Activated CD4-positive, alpha-beta memory T cell treated with anti-CD3 and anti-CD28 coated beads, Interleukin-2, amount 10 ng/mL, durations not matched to agents 7 days and 5 days (primary cell): ENCODE data around the gene MLIP. TPM values are rescaled to one million over a fixed set of nuclear protein-coding genes. Genes with fewer than 3 reads are reported as not detected.

Source experiments
- CTCF ChIA-PET: fragments of 350-600 bp; sonication (Branson Sonifier 250); formaldehyde crosslinking; loops from one replicate; lab custom pipeline; 2021; ENCODE audit warnings: antibody characterized with exemption, inconsistent platforms; lab: Charles Lee
- POLR2A ChIA-PET: fragments of 350-600 bp; sonication (Branson Sonifier 250); formaldehyde crosslinking; loops from one replicate; lab custom pipeline; 2021; ENCODE audit warnings: antibody characterized with exemption; lab: Charles Lee
- DNase-seq: peaks from one replicate; pipeline ENCODE4 v3.0.0-alpha.2; 2020
- H3K27ac Mint-ChIP-seq: one replicate; pipeline ENCODE4 v1.8.0; 2021; ENCODE audit warnings: mild to moderate bottlenecking, mixed read lengths
- H3K27me3 Mint-ChIP-seq: one replicate; pipeline ENCODE4 v1.8.0; 2021; ENCODE audit warnings: mixed read lengths
- H3K36me3 Mint-ChIP-seq: one replicate; pipeline ENCODE4 v1.8.0; 2021; ENCODE audit warnings: low read depth, mixed read lengths
- H3K4me1 Mint-ChIP-seq: one replicate; pipeline ENCODE4 v1.8.0; 2021; ENCODE audit warnings: mixed read lengths
- H3K4me3 Mint-ChIP-seq: one replicate; pipeline ENCODE4 v1.8.0; 2021; ENCODE audit warnings: mild to moderate bottlenecking, mixed read lengths
- H3K9me3 Mint-ChIP-seq: one replicate; pipeline ENCODE4 v1.8.0; 2021; ENCODE audit warnings: mixed read lengths
- total RNA-seq, 2 experiments: library from RNA; stranded (reverse); gene quantifications; one replicate each; pipeline ENCODE4 v1.2.3, GENCODE V29; 2021

Gene MLIP
- total RNA-seq, 2 experiments from 2014 or later, result not detected

- Mint-ChIP-seq H3K27ac (no peak overlapping the region), H3K9me3 (no peaks in the 10 kb centered on the region)
These were observed 148.8 kb downstream of the MLIP start for GRCh38 chr6:54260025-54260424.

DNA sequence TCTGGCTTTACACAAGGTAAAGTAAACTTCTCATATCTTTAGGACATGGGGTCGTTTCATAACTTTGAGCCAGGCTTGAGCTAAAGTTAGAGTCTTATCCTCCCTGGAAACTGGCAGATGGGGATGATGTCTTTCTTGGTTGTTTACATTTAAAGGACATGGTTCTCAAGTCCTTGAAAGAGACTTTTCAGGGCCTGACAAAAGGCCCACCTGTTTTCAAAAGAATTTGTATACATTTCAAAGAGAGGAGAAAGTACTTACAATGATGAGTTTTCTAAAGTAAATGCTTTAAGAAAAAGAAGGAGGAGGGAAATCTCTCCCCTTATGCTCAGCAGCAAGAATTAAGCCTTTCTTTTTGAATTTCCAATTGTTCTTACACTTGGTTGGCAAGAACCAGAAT is 151.3 kb downstream of the MLIP start:
- Mint-ChIP-seq H3K36me3 (no peaks in the 10 kb centered on the region), H3K9me3 (no peaks in the 10 kb centered on the region), H3K4me3 (no peak overlapping the region), H3K27me3 (no peaks in the 10 kb centered on the region), H3K27ac (no peak overlapping the region), H3K4me1 (no peaks in the 10 kb centered on the region)
- no peak for DNase-seq
- POLR2A ChIA-PET, result no interaction called here
- CTCF ChIA-PET, result no interaction called here

More at GRCh38 chr6:54260025-54260424, 148.8 kb downstream of the MLIP start:
- DNase-seq, result no peak
- Mint-ChIP-seq H3K27me3 (no peaks in the 10 kb centered on the region), H3K36me3 (no peaks in the 10 kb centered on the region), H3K4me1 (no peaks in the 10 kb centered on the region), H3K4me3 (no peak overlapping the region)
- CTCF ChIA-PET, result no interaction called here
- POLR2A ChIA-PET, result no interaction called here

DNA sequence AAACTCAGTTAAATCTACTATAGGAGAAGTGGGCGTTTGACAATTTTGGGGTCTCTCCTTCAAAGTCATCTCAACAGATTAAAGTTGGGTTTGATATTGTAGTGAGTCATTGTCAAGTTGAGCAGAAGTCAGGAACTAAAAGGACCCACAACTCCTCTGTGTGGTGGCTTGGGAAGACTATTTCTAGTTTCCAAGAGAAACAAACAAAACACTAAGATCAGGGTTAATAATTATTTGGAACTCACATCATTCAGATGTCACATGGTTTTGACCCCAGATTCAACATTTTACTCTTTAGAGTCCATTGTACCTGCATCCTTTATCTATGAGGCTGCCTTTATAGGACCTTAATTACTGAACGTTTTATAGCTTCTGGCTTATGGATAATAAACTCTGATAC is 151.7 kb downstream of the MLIP start:
- Mint-ChIP-seq H3K4me1 (no peaks in the 10 kb centered on the region), H3K4me3 (no peak overlapping the region), H3K9me3 (no peaks in the 10 kb centered on the region), H3K27me3 (no peaks in the 10 kb centered on the region), H3K27ac (no peak overlapping the region), H3K36me3 (no peaks in the 10 kb centered on the region)
- ChIA-PET CTCF (no interaction called here), POLR2A (no interaction called here)
- no peak for DNase-seq

GRCh38 chr6:54264581-54265272 is 153.5 kb downstream of the MLIP start:
- H3K9me3 Mint-ChIP-seq, result no peaks in the 10 kb centered on the region
- no peak overlapping the region for H3K4me3 Mint-ChIP-seq
- POLR2A ChIA-PET, result no interaction called here
- H3K4me1 Mint-ChIP-seq, result no peaks in the 10 kb centered on the region
- no peak overlapping the region for H3K27ac Mint-ChIP-seq
- H3K27me3 Mint-ChIP-seq, result no peaks in the 10 kb centered on the region
- DNase-seq, result no peak
- H3K36me3 Mint-ChIP-seq, result no peaks in the 10 kb centered on the region
- CTCF ChIA-PET, result no interaction called here

GRCh38 chr6:54266400-54266923 is 155.2 kb downstream of the MLIP start:
- no peaks in the 10 kb centered on the region for H3K9me3 Mint-ChIP-seq
- no peaks in the 10 kb centered on the region for H3K36me3 Mint-ChIP-seq
- CTCF ChIA-PET, result no interaction called here
- H3K27ac Mint-ChIP-seq, result no peak overlapping the region
- H3K27me3 Mint-ChIP-seq, result no peaks in the 10 kb centered on the region
- POLR2A ChIA-PET, result no interaction called here
- H3K4me1 Mint-ChIP-seq, result no peaks in the 10 kb centered on the region
- DNase-seq, result no peak
- H3K4me3 Mint-ChIP-seq, result no peak overlapping the region

GRCh38 chr6:54267798-54268197 is 156.6 kb downstream of the MLIP start:
- POLR2A ChIA-PET, result no interaction called here
- no peak overlapping the region for H3K4me3 Mint-ChIP-seq

DNA sequence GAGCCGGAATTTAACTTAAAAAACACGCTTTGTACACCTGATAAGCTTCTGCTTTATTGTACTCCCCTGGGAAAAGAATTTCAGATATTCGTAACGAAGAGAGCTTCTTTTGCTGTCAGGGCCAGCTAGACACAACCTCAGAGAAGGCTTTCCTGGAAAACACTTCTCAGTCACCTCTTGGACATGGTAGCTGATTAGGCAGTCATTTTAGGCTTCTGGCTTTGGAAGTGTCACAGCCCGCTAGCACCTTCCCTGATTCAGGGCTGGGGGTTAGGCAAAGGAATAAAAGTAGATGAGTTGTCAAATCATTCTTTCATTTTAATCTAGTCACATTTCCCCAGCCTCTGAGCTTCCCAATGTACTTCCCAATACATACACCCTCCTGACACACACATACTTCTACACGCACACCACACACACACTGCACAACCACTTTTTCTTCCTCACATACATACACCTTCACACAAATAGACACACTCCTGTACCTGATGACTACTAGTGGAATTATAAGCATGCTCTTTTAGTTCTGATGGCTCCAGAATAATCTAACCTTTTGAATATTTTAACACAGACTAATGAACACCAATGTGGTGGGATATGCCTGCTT is 162.1 kb downstream of the MLIP start:
- no peaks in the 10 kb centered on the region for H3K4me1 Mint-ChIP-seq
- H3K27ac Mint-ChIP-seq, result no peak overlapping the region
- no peak overlapping the region for H3K4me3 Mint-ChIP-seq
- no peaks in the 10 kb centered on the region for H3K27me3 Mint-ChIP-seq
- DNase-seq, result no peak
- CTCF ChIA-PET, result no interaction called here
- no peaks in the 10 kb centered on the region for H3K36me3 Mint-ChIP-seq
- POLR2A ChIA-PET, result no interaction called here
- H3K9me3 Mint-ChIP-seq, result peaks cover 3% of the 10 kb centered on the region

More at GRCh38 chr6:54267798-54268197, 156.6 kb downstream of the MLIP start:
- H3K27ac Mint-ChIP-seq, result no peak overlapping the region
- H3K4me1 Mint-ChIP-seq, result no peaks in the 10 kb centered on the region
- no peaks in the 10 kb centered on the region for H3K36me3 Mint-ChIP-seq
- H3K27me3 Mint-ChIP-seq, result no peaks in the 10 kb centered on the region
- DNase-seq, result no peak
- no peaks in the 10 kb centered on the region for H3K9me3 Mint-ChIP-seq
- CTCF ChIA-PET, result no interaction called here

DNA sequence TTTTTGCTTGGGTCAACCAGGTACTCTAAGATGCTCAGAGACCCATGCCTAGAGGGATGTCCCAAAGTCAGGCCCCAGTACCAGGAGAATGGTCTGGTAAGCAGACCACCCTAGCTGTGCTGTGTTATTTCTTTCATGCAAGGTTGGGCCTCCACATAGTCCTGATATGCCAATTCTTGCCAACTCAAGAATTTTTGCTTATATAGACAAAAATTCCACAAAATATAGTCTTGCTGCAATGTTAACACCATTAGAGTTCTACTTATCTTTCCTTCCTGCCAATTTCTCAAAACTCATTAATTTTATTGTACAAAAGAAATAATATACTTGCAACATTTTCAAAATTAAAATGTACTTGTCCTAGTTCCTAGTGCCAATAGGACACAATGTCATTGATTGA is 163.1 kb downstream of the MLIP start:
- H3K9me3 Mint-ChIP-seq, result peaks cover 3% of the 10 kb centered on the region
- no peak for DNase-seq
- H3K27me3 Mint-ChIP-seq, result no peaks in the 10 kb centered on the region
- H3K36me3 Mint-ChIP-seq, result no peaks in the 10 kb centered on the region
- H3K27ac Mint-ChIP-seq, result no peak overlapping the region
- CTCF ChIA-PET, result no interaction called here
- H3K4me1 Mint-ChIP-seq, result no peaks in the 10 kb centered on the region
- H3K4me3 Mint-ChIP-seq, result no peak overlapping the region
- POLR2A ChIA-PET, result no interaction called here

GRCh38 chr6:54282186-54282585 is 170.9 kb downstream of the MLIP start:
- CTCF ChIA-PET, result no interaction called here
- Mint-ChIP-seq H3K4me3 (no peak overlapping the region), H3K27ac (no peak overlapping the region), H3K36me3 (no peaks in the 10 kb centered on the region), H3K4me1 (no peaks in the 10 kb centered on the region), H3K9me3 (peaks cover 3% of the 10 kb centered on the region), H3K27me3 (no peaks in the 10 kb centered on the region)
- no peak for DNase-seq
- POLR2A ChIA-PET, result no interaction called here

DNA sequence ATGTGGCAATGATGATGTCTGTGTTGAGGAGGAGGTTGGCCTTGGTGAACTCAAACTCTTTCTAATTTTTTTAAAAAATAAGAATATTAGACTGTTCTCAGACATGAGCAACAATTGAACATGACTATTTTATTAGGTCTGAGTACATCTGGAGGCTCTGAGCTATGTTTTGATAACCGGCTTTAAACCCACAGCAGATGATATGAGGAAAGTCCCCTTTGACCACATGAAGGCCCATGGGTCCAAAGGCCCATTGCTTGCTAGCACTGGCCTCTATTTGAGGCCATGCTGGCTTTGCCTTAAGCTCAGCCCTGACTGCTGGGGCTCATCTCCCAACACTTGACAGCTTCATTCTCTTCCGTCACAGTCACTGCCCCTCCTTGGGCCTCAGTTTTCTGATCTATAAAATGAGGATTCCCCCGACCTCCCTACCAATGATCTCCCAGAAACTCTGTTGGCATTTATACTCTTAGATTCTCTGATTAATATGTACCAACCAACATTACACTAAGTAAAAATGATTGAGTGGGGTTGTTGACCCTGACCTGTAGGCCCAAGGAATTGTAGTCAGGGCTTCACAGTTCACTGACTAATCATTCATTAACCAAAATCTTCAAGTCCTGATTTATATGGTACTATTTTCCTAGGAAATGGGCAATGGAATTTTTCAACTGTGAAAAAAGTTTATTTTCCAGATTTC is 173.1 kb downstream of the MLIP start:
- Mint-ChIP-seq H3K27me3 (no peaks in the 10 kb centered on the region), H3K36me3 (no peaks in the 10 kb centered on the region)

GRCh38 chr6:54285595-54285994 is 174.4 kb downstream of the MLIP start:
- Mint-ChIP-seq H3K4me1 (no peaks in the 10 kb centered on the region), H3K36me3 (no peaks in the 10 kb centered on the region), H3K9me3 (no peaks in the 10 kb centered on the region), H3K4me3 (no peak overlapping the region), H3K27ac (no peak overlapping the region), H3K27me3 (no peaks in the 10 kb centered on the region)
- CTCF ChIA-PET, result no interaction called here
- no peak for DNase-seq
- POLR2A ChIA-PET, result no interaction called here

More for the DNA sequence above, 173.1 kb downstream of the MLIP start:
- Mint-ChIP-seq H3K27ac (no peak overlapping the region), H3K4me1 (no peaks in the 10 kb centered on the region), H3K9me3 (no peaks in the 10 kb centered on the region), H3K4me3 (no peak overlapping the region)
- ChIA-PET POLR2A (no interaction called here), CTCF (no interaction called here)
- no peak for DNase-seq

GRCh38 chr6:54286141-54286540 is 174.9 kb downstream of the MLIP start:
- CTCF ChIA-PET, result no interaction called here

DNA sequence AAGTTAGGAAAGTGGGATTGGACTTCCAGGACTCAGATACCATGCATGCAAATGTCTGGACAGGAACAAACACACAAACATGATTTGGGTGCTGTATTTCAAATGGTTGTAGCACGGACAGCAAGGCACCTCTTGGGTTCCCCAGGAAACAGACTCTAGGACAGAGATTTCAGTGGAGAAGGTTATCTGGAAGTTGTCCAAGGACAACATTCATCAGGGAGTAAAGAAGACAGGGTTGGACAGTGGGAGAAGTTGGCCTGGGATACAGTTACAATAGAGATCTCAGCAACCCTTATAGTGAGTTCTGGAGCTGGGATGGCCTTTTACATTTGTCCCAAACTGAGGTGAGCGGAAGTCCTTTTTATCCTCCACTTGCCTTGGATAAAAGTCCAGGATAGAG is 177.2 kb downstream of the MLIP start:
- H3K4me1 Mint-ChIP-seq, result no peaks in the 10 kb centered on the region
- CTCF ChIA-PET, result no interaction called here

More at GRCh38 chr6:54286141-54286540, 174.9 kb downstream of the MLIP start:
- POLR2A ChIA-PET, result no interaction called here
- no peak overlapping the region for H3K4me3 Mint-ChIP-seq
- no peak overlapping the region for H3K27ac Mint-ChIP-seq
- H3K9me3 Mint-ChIP-seq, result no peaks in the 10 kb centered on the region
- no peaks in the 10 kb centered on the region for H3K27me3 Mint-ChIP-seq
- H3K4me1 Mint-ChIP-seq, result no peaks in the 10 kb centered on the region
- H3K36me3 Mint-ChIP-seq, result no peaks in the 10 kb centered on the region
- no peak for DNase-seq

More for the DNA sequence above, 177.2 kb downstream of the MLIP start:
- Mint-ChIP-seq H3K36me3 (no peaks in the 10 kb centered on the region), H3K4me3 (no peak overlapping the region), H3K27ac (no peak overlapping the region), H3K9me3 (no peaks in the 10 kb centered on the region), H3K27me3 (no peaks in the 10 kb centered on the region)
- POLR2A ChIA-PET, result no interaction called here
- no peak for DNase-seq
